ENCODE data around the gene NSG2. TPM values are rescaled to one million over a fixed set of nuclear protein-coding genes. Genes with fewer than 3 reads are reported as not detected.

The NSG2 gene
- total and polyA plus RNA-seq, 2 of the 4 experiments (the other 2 are of a cell fraction), result not detected

GRCh38 chr5:174154559-174154958 is 109.1 kb downstream of the NSG2 start:
- Histone ChIP-seq H2BK20ac (ENCODE audit: low read depth, low read length) (no peak overlapping the region), H3K14ac (replicated peaks; ENCODE audit: low read depth, low read length) (no peak overlapping the region), H2AK5ac (ENCODE audit: low read depth, low read length) (no peak overlapping the region), H4K5ac (ENCODE audit: low read depth, low read length) (no peak overlapping the region), H3K23ac (ENCODE audit: low read depth, low read length) (no peak overlapping the region), H3K9me3 (ENCODE audit: control insufficient read depth, insufficient read depth, low read length) (peaks cover 15% of the 10 kb centered on the region), H2BK120ac (ENCODE audit: low read depth, low read length) (no peak overlapping the region), H4K91ac (ENCODE audit: insufficient read depth, low read depth, low read length) (no peak overlapping the region), H3K9me1 (ENCODE audit: insufficient read depth, low read length) (no peaks in the 10 kb centered on the region), H3K4me3 (ENCODE audit: insufficient read depth, low read depth, low read length) (no peak overlapping the region), H3K36me3 (ENCODE audit: control insufficient read depth, insufficient read depth, low read length) (no peaks in the 10 kb centered on the region), H3K4me1 (ENCODE audit: control insufficient read depth, insufficient read depth, low read length) (no peaks in the 10 kb centered on the region), H4K20me1 (ENCODE audit: insufficient read depth, low read length) (no peaks in the 10 kb centered on the region), H3K9ac (ENCODE audit: low read depth, low read length) (no peak overlapping the region), H4K8ac (ENCODE audit: low read depth in 2 of 2, low read length in 2 of 2) (no peak overlapping the region), H3K79me1 (ENCODE audit: low read depth in 1 of 2, low read length in 2 of 2) (no peaks in the 10 kb centered on the region), H3K56ac (ENCODE audit: extremely low read depth, insufficient read depth, low read length) (no peak overlapping the region), H3K27ac (ENCODE audit: insufficient read depth, low read length) (no peak overlapping the region), H3K4ac (ENCODE audit: low read depth, low read length) (no peak overlapping the region), H2AFZ (replicated peaks; ENCODE audit: low read length, poor library complexity) (no peak overlapping the region), H2BK5ac (ENCODE audit: low read depth, low read length, poor library complexity, severe bottlenecking) (no peak overlapping the region), H3K4me2 (ENCODE audit: low read depth, low read length) (no peak overlapping the region), H2AK9ac (replicated peaks; ENCODE audit: low read depth, low read length, poor library complexity) (no peak overlapping the region), H2BK15ac (ENCODE audit: low read depth, low read length) (no peak overlapping the region), H3K27me3 (ENCODE audit: control insufficient read depth, insufficient read depth, low read length) (no peaks in the 10 kb centered on the region), H3K18ac (ENCODE audit: low read depth, low read length) (no peak overlapping the region)
- DNase-seq (no peak), ATAC-seq (ENCODE audit: low read depth) (no peak)
- BruUV-seq (replicated peaks), result no TSS peak
- POLR2A ChIA-PET (ENCODE audit: unreplicated experiment), result no interaction called here
- dilution Hi-C loops (cut with HindIII; ENCODE audit: low sequenced_read_pairs, unreplicated experiment), result no loop called here
- WGBS, 2 experiments (ENCODE audit: extremely low coverage in 2 of 2, insufficient read length in 1 of 2), result no CpG with 5 or more reads among the region's 1 CpG
- CTCF ChIA-PET, result interaction anchor here (0.6 to 0.9 kb wide), 2 partner anchors 92 to 163 kb away, joined by 3 to 4 read pairs; no protein-coding TSS in a partner anchor
- intact Hi-C loops (cut with micrococcal nuclease), result no loop called here
- TF ChIP-seq POLR2A (IDR thresholded peaks at IDR 0.05; ENCODE audit: low read depth, low read length), result no peak
- TF ChIP-seq CHD1 (IDR thresholded peaks at IDR 0.05; ENCODE audit: low read depth, low read length), result no peak
- no peak for TF ChIP-seq CTCF (conservative IDR thresholded peaks at IDR 0.05; ENCODE audit: low read depth, low read length)
- no peak for TF ChIP-seq RAD21 (IDR thresholded peaks at IDR 0.05; ENCODE audit: low read length)
- TF ChIP-seq RFX5 (IDR thresholded peaks at IDR 0.05; ENCODE audit: low read depth, low read length), result no peak
- no peak for TF ChIP-seq ELK1 (IDR thresholded peaks at IDR 0.05; ENCODE audit: borderline replicate concordance, low read depth, low read length)
- TF ChIP-seq MXI1 (IDR thresholded peaks at IDR 0.05; ENCODE audit: borderline replicate concordance, low read depth, low read length), result no peak
- TF ChIP-seq MAFK (IDR thresholded peaks at IDR 0.05; ENCODE audit: low read depth, low read length), result no peak
- TF ChIP-seq NFE2L2 (IDR thresholded peaks at IDR 0.05; ENCODE audit: low read depth, low read length), result no peak
- no peak for TF ChIP-seq USF2 (IDR thresholded peaks at IDR 0.05; ENCODE audit: low read depth, low read length)
- no peak for TF ChIP-seq BHLHE40 (IDR thresholded peaks at IDR 0.05; ENCODE audit: low read depth, low read length)
- no peak for TF ChIP-seq CEBPB (IDR thresholded peaks at IDR 0.05; ENCODE audit: low read depth, low read length)
- no peak for TF ChIP-seq MAZ (IDR thresholded peaks at IDR 0.05; ENCODE audit: borderline replicate concordance, low read depth, low read length)
- TF ChIP-seq RCOR1 (IDR thresholded peaks at IDR 0.05; ENCODE audit: insufficient replicate concordance, low read length), result no peak
- no peak for TF ChIP-seq SMC3 (IDR thresholded peaks at IDR 0.05; ENCODE audit: low read depth, low read length)
- no peak for TF ChIP-seq FOS (IDR thresholded peaks at IDR 0.05; ENCODE audit: low read depth, low read length)
- in situ Hi-C loops (cut with MboI; ENCODE audit: low sequenced_read_pairs), result no loop called here
